AG08396 (cell line): ENCODE data around the gene FAM111B.
"Not testable (repeated sequence)": the region's sequence is repeated elsewhere in the genome, so short reads cannot be mapped to it uniquely, and the experiment has no call there.

ENCODE experiments used
- DNase-seq: peaks from one replicate; pipeline ENCODE4 v3.0.0; 2012; ENCODE audit warnings: low spot score, mixed read lengths

Gene FAM111B

GRCh38 chr11:59097938-59098337 lies 9.1 kb upstream of the FAM111B start:
- DNase-seq: not testable (repeated sequence)

GRCh38 chr11:59102259-59102765 lies 4.7 kb upstream of the FAM111B start:
- DNase-seq: peak; percentile 44

GRCh38 chr11:59107721-59108120 lies 684 bp downstream of the FAM111B start:
- not testable (repeated sequence) for DNase-seq

- DNase-seq: no peak
Measured at GRCh38 chr11:59112494-59112893, 5.5 kb downstream of the FAM111B start.

GRCh38 chr11:59114344-59114743 lies 7.3 kb downstream of the FAM111B start:
- DNase-seq: no peak

GRCh38 chr11:59115553-59115952 lies 8.5 kb downstream of the FAM111B start:
- DNase-seq: no peak

GRCh38 chr11:59117774-59118173 lies 10.7 kb downstream of the FAM111B start:
- DNase-seq: no peak

GRCh38 chr11:59119826-59120225 lies 12.8 kb downstream of the FAM111B start:
- no peak for DNase-seq

- DNase-seq: peak; percentile 84
Measured at GRCh38 chr11:59135648-59136461, 28.8 kb downstream of the FAM111B start.

- DNase-seq: not testable (repeated sequence)
Measured at GRCh38 chr11:59136551-59136950, 29.5 kb downstream of the FAM111B start.

GRCh38 chr11:59137190-59137589 lies 30.2 kb downstream of the FAM111B start:
- no peak for DNase-seq

GRCh38 chr11:59138643-59139042 lies 31.6 kb downstream of the FAM111B start:
- no peak for DNase-seq

- no peak for DNase-seq
Measured at GRCh38 chr11:59141191-59141590, 34.2 kb downstream of the FAM111B start.

GRCh38 chr11:59141673-59142460 lies 34.8 kb downstream of the FAM111B start:
- DNase-seq: peak; percentile 67

GRCh38 chr11:59142530-59143507 lies 35.8 kb downstream of the FAM111B start, which contains the start of gene FAM111A:
TSS of gene FAM111A (plus strand) at chr11:59142856. CDS start at chr11:59148873, 6,017 bp downstream.
- DNase-seq: peak; percentile 91

- DNase-seq: no peak
Measured at GRCh38 chr11:59144096-59144495, 37.1 kb downstream of the FAM111B start.

GRCh38 chr11:59144579-59145345 lies 37.7 kb downstream of the FAM111B start:
- DNase-seq: peak; percentile 87

- peak; percentile 17 for DNase-seq
Measured at GRCh38 chr11:59145534-59145933, 38.5 kb downstream of the FAM111B start.

GRCh38 chr11:59151761-59152160 lies 44.7 kb downstream of the FAM111B start:
- DNase-seq: no peak

GRCh38 chr11:59152312-59152951 lies 45.4 kb downstream of the FAM111B start:
- DNase-seq: no peak
